ENCODE data around the gene PRDM12.

The PRDM12 gene

DNA sequence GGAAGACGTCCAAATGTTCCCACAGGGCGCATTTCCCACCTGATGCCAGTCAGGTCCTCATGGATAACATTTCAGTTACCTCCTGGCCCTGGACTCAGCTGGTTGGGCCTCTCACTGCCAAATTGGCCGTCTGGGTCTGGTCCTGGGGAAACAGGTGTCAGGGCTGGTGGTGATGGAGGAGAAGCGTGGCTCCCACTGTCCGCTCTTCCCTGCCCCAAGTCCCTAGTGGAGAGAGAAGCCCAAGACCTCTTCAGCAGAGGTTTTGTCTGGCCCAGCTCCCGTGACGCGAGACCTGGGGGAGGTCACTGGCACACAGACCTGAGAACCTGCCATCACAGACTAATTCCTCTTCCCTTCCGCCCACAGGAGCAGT lies 27.8 kb upstream of the PRDM12 start:
- no peak for DNase-seq

GRCh38 chr9:130638284-130639123 lies 25.9 kb upstream of the PRDM12 start:
- DNase-seq, result no peak

DNA sequence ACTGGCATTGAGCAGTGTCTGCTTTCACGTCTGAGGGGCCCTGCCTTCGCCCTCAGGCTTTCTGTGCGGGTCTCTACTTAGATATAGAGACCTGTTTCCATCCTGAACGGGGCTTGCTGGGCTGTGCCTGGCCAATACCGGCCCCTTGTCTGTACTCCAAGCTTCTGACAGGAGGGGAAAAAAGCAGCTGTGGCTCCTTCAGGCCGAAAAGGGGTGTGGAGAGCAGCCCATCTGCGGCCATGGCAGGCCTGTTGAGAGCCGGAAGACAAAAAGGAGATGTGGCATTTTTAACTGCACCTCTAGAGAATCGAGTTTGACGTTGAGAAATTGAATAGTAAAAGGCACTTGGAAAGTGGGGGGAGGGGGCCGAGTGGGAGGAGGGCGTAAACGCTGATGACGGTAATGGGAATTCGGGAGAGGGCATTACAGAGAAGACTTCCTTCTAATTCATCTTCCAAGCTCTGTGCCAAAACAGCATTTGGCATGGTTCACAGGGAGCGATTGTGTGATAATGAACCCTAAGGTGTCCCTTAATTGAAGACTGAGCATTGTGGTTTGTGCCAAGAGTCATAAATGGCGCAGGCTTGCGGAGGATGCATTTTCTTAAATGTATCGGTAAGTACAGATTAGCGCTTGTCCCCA lies 25.1 kb upstream of the PRDM12 start:
- no peak for DNase-seq

- no peak for DNase-seq
Measured at GRCh38 chr9:130639866-130640555, 24.4 kb upstream of the PRDM12 start.

DNA sequence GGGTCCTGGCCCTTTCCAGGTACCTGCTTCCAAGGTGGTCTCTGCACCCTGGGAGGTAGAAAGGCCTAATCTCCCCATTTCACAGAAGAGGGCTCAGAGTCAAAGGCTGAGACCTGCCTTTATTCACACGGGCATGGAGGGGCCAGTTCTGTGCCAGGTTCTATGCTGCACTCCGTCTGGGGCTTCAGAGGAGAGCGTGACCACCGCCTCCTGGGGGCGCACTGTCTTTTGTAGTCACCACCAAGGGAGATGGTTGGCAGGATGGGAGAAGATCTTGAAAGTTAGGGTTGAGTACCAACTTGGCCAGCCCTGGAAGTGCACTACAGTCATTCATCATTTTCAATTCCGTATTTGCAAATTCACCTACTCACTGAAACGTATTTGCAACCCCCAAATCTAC lies 23.7 kb upstream of the PRDM12 start:
- no peak for DNase-seq

DNA sequence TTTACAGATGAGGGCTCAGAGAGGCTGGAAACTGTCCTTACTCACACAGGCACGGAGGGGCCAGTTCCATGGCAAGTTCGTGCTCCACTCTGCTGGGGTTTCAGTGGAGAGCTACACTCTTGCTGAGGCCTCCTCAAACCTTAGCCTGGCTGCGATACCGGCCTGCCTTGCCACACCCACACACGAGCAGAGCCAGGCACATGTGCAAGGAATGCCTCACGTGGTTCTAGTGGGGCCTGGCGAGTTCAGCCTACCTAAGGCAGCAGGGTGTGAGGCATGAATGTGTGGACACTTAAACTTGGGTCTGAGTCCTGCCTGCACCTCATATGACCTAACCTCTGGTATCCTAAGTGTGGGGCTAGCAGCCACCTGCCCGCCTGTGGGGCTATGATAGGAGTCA lies 21.5 kb upstream of the PRDM12 start:
- DNase-seq, result no peak

DNA sequence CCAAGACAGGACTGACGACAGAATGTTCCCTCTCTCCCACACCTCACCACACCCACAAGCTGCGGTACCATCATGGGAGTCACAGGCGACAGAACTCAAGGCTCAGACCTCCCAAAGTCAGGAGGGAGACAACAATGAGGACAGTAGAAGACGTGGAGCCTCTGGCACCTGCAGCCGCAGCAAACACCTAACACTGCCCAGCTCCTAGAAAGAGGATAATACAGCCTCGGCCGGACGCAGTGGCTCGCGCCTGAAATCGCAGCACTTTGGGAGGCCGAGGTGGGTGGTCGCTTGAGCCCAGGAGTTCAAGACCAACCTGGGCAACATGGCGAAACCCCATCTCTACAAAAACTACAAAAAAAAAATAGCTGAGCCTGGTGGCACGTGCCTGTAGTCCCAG lies 13.2 kb upstream of the PRDM12 start:
- DNase-seq, result no peak

- no peak for DNase-seq
Measured at GRCh38 chr9:130651752-130652151, 12.6 kb upstream of the PRDM12 start.

DNA sequence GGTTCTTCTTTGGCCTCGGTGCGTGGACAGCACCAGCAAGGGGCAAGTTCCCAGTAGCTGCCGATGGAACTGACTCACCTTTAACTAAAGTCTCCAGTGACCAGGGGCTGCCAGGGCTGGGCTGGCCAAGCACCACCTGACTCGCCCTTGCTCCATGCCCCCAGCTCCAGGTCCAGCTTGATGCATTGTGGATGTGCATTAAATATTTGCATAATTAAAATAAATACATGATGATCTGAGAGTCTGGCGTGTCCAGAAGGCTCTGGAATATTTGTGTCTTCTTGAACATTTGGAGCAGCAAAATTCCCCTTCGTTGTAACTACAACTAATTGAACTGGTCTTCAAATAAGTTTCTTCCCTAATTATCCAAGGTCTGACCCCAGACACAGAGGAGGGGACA lies 9.5 kb upstream of the PRDM12 start:
- no peak for DNase-seq

GRCh38 chr9:130658893-130659698 lies 5.3 kb upstream of the PRDM12 start:
- no peak for DNase-seq

- DNase-seq, result no peak
Measured at GRCh38 chr9:130659699-130660248, 4.6 kb upstream of the PRDM12 start.

DNA sequence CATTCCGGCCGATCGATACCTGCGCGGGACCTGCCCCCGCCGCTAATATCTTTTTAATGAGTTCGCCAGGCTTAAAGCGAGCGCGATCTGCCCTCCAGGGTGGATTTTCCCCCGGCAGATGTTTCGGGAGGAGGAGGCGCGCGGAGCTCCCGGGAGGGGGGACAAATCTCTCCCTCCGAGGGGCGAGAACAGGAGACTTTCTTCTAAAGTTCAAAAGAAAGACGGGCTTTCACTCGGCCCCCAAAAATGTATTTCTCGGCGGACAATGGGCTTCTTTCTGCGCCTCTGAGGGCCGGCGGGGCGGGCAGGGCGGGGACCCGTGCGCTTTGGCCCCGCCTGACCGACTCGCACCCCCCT lies 4.1 kb upstream of the PRDM12 start:
- DNase-seq, result no peak

- no peak for DNase-seq
Measured at GRCh38 chr9:130660683-130661450, 3.5 kb upstream of the PRDM12 start.

- no peak for DNase-seq
Measured at GRCh38 chr9:130661451-130662098, 2.8 kb upstream of the PRDM12 start.

DNA sequence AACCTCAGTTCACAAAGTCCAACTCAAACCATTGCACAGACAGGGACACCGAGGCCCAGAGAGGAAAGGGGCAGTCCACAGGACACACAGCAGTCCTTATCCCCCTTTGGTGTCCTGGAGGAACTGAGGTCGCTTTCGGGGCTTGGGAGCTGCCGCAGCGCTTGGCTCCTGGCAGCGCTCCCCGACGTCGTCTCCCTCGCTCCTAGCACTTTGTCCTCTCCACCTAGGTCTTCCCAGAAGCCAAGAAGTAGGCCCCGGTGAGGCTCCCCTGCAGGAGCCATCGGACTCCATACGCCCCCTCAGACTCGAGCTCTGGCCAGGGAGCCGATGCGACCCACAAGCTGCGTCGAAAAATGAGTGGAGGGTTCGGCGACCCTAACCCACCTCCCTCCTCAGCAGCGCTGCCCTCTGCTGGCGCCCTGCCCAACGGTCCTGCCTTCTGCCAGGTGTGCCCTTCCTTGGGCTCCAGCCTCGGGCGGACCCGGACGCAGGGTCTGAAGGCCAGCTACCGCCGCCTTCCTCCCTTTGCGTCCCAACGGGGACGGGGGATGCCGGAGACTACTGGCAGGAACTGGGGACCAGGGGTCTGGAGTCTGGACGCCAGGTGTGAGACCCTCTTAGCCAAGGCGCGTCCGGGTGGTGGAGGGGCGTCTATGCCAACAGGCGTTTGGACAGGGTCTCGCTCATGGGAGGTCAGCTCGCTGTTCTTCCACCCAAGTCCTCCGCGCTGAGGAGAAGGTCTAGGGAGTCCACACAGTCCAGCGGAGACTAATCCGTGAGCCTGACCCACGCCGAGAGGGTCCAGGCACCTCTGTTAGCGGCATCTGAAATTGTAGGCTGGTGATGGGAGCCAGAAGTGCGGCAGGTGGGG lies 2.1 kb upstream of the PRDM12 start:
- DNase-seq, result no peak

GRCh38 chr9:130662970-130663257 lies 1.5 kb upstream of the PRDM12 start:
- DNase-seq, result no peak

- no peak for DNase-seq
Measured at GRCh38 chr9:130663258-130663976, 977 bp upstream of the PRDM12 start.

GRCh38 chr9:130663977-130664250 lies 480 bp upstream of the PRDM12 start:
- DNase-seq, result no peak

GRCh38 chr9:130665029-130665430 lies 636 bp downstream of the PRDM12 start:
- no peak for DNase-seq

Measured in CD4-positive, alpha-beta T cell treated with Interleukin-17A for 4 hours (primary cell).